ENCODE results near the gene SPTBN1. TPM values are rescaled to one million over a fixed set of nuclear protein-coding genes. Genes with fewer than 3 reads are reported as not detected.

Gene SPTBN1
- total and polyA plus RNA-seq, 9 donors, result 108 to 314 (median 232) TPM

- whole genome bisulfite sequencing, 3 donors, result 86 to 90% (median 90%) methylated on average over 3 of the region's 3 CpGs
- intact Hi-C loops (cut with DNase I), result no loop called here
- no peak overlapping the region for H3K27ac ChIP-seq
- TF ChIP-seq EP300 (IDR thresholded peaks at IDR 0.05) (no peak), CTCF (IDR thresholded peaks at IDR 0.05) (no peak), POLR2A (IDR thresholded peaks at IDR 0.05) (no peak)
- H3K27me3 ChIP-seq, result no peaks in the 10 kb centered on the region
- H3K36me3 ChIP-seq, result no peaks in the 10 kb centered on the region
- H3K4me1 ChIP-seq (ENCODE audit: insufficient read depth), result peaks cover 9% of the 10 kb centered on the region
- H3K4me3 ChIP-seq, result no peak overlapping the region
- DNase-seq, result no peak
- H3K9me3 ChIP-seq, result no peaks in the 10 kb centered on the region
Observed at GRCh38 chr2:54545702-54546450, 89.7 kb downstream of the SPTBN1 start.

GRCh38 chr2:54546518-54546917 is 90.4 kb downstream of the SPTBN1 start:
- Histone ChIP-seq H3K4me3 (no peak overlapping the region), H3K4me1 (ENCODE audit: insufficient read depth) (peaks cover 9% of the 10 kb centered on the region), H3K27ac (no peak overlapping the region), H3K27me3 (no peaks in the 10 kb centered on the region), H3K9me3 (no peaks in the 10 kb centered on the region), H3K36me3 (no peaks in the 10 kb centered on the region)
- WGBS, 3 donors, result 44 to 63% (median 48%) methylated on average over 4 of the region's 4 CpGs
- intact Hi-C loops (cut with DNase I), result no loop called here
- TF ChIP-seq POLR2A (IDR thresholded peaks at IDR 0.05), result no peak
- TF ChIP-seq EP300 (IDR thresholded peaks at IDR 0.05), result no peak
- no peak for TF ChIP-seq CTCF (IDR thresholded peaks at IDR 0.05)
- no peak for DNase-seq

GRCh38 chr2:54546923-54547720 is 91.0 kb downstream of the SPTBN1 start:
- Histone ChIP-seq H3K4me3 (no peak overlapping the region), H3K9me3 (no peaks in the 10 kb centered on the region), H3K27me3 (no peaks in the 10 kb centered on the region), H3K27ac (no peak overlapping the region), H3K36me3 (no peaks in the 10 kb centered on the region), H3K4me1 (ENCODE audit: insufficient read depth) (peaks cover 9% of the 10 kb centered on the region)
- WGBS, 3 donors, result 83 to 85% (median 85%) methylated on average over 5 of the region's 5 CpGs
- intact Hi-C loops (cut with DNase I), result no loop called here
- no peak for DNase-seq
- TF ChIP-seq POLR2A (IDR thresholded peaks at IDR 0.05) (no peak), EP300 (IDR thresholded peaks at IDR 0.05) (no peak), CTCF (IDR thresholded peaks at IDR 0.05) (no peak)

- 85 to 92% (median 90%) methylated on average over 3 of the region's 3 CpGs for WGBS, 3 donors
- intact Hi-C loops (cut with DNase I), result no loop called here
- no peaks in the 10 kb centered on the region for H3K9me3 ChIP-seq
- no peak for DNase-seq
- no peaks in the 10 kb centered on the region for H3K36me3 ChIP-seq
- H3K4me3 ChIP-seq, result no peak overlapping the region
- H3K27me3 ChIP-seq, result no peaks in the 10 kb centered on the region
- H3K4me1 ChIP-seq (ENCODE audit: insufficient read depth), result peaks cover 5% of the 10 kb centered on the region
- no peak overlapping the region for H3K27ac ChIP-seq
- TF ChIP-seq POLR2A (IDR thresholded peaks at IDR 0.05) (no peak), EP300 (IDR thresholded peaks at IDR 0.05) (no peak), CTCF (IDR thresholded peaks at IDR 0.05) (no peak)
Observed at GRCh38 chr2:54549430-54549829, 93.3 kb downstream of the SPTBN1 start.

All from ovary (tissue), 9 donors.